ENCODE results near the gene RNASEH1. TPM values are rescaled to one million over a fixed set of nuclear protein-coding genes. Genes with fewer than 3 reads are reported as not detected.
A peak's percentile ranks its signal among the peaks of the same experiment; 100 is the strongest.

The RNASEH1 gene
- total and polyA plus RNA-seq, 2 experiments from 2014 or later = 24.3 to 41.5 TPM

DNA sequence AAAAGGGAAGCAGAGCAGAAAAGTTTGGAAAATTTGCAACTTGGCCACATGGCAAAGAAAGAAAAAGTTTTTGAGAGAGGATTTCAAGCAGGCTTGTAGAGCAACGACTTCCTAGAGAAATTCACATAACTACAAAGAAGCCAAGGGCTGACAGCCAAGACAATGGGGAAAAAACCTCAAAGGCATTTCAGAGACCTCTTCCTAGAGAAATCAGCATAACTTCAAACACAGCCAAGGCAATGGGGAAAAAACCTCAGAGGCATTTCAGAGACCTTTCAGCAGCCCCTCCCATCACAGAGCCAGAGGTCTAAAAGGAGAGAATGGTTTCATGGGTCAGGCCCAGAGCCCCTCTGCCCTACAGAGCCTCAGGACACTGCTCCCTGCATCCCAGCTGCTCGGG lies 46.0 kb downstream of the RNASEH1 start:
- Histone ChIP-seq H3K27ac (no peak overlapping the region), H3K4me1 (ENCODE audit: low read depth) (peaks cover 2% of the 10 kb centered on the region), H3K27me3 (no peaks in the 10 kb centered on the region), H3K9me3 (ENCODE audit: low read depth) (no peaks in the 10 kb centered on the region), H3K4me3 (no peak overlapping the region), H3K36me3 (peaks cover 2% of the 10 kb centered on the region)
- TF ChIP-seq, protein P1, sequence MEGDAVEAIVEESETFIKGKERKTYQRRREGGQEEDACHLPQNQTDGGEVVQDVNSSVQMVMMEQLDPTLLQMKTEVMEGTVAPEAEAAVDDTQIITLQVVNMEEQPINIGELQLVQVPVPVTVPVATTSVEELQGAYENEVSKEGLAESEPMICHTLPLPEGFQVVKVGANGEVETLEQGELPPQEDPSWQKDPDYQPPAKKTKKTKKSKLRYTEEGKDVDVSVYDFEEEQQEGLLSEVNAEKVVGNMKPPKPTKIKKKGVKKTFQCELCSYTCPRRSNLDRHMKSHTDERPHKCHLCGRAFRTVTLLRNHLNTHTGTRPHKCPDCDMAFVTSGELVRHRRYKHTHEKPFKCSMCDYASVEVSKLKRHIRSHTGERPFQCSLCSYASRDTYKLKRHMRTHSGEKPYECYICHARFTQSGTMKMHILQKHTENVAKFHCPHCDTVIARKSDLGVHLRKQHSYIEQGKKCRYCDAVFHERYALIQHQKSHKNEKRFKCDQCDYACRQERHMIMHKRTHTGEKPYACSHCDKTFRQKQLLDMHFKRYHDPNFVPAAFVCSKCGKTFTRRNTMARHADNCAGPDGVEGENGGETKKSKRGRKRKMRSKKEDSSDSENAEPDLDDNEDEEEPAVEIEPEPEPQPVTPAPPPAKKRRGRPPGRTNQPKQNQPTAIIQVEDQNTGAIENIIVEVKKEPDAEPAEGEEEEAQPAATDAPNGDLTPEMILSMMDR (IDR thresholded peaks at IDR 0.05; ENCODE audit: low read depth, low read length) = no peak
- DNase-seq (ENCODE audit: low read depth in 1 of 2, low spot score in 1 of 2) = peak in 1 of 2 donors; percentile 19

DNA sequence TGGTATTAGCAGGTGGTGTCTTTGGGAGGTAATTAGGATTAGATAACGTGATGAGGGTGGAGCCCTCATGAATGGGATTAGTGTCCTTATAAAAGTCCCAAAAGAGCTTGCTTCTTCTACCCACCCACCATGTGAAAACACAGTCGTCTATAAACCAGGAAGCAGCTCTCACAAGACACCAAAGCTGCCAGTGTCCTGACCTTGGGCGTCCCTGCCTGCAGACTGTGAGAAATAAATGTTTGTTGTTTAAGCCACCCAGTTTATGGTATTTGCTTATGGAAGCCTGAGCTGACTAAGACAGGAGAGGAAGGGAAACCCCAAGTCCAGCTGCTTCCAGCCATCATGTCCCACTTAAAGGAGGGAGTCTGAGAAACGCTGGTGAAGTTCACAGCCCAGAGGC lies 52.4 kb downstream of the RNASEH1 start:
- no peak overlapping the region for H3K27ac ChIP-seq
- no peaks in the 10 kb centered on the region for H3K4me1 ChIP-seq (ENCODE audit: low read depth)
- H3K36me3 ChIP-seq = no peaks in the 10 kb centered on the region
- TF ChIP-seq, protein P1 (IDR thresholded peaks at IDR 0.05; ENCODE audit: low read depth, low read length) = no peak
- H3K27me3 ChIP-seq = no peaks in the 10 kb centered on the region
- H3K9me3 ChIP-seq (ENCODE audit: low read depth) = no peaks in the 10 kb centered on the region
- no peak for DNase-seq (ENCODE audit: low read depth in 1 of 2, low spot score in 1 of 2)
- H3K4me3 ChIP-seq = no peak overlapping the region

DNA sequence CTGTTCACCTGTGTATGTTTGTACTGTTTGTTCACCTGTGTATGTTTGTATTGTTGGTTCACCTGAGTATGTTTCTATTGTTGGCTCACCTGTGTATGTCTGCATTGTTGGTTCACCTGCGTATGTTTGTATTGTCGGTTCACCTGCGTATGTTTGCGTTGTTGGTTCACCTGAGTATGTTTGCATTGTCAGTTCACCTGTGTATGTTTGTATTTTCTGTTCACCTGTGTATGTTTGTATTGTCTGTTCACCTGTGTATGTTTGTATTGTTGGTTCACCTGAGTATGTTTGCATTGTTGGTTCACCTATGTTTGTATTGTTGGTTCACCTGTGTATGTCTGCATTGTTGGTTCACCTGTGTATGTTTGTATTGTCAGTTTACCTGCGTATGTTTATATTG lies 53.4 kb downstream of the RNASEH1 start:
- Histone ChIP-seq H3K4me1 (ENCODE audit: low read depth) (no peaks in the 10 kb centered on the region), H3K27me3 (no peaks in the 10 kb centered on the region), H3K36me3 (no peaks in the 10 kb centered on the region), H3K9me3 (ENCODE audit: low read depth) (no peaks in the 10 kb centered on the region), H3K27ac (no peak overlapping the region), H3K4me3 (no peak overlapping the region)
- DNase-seq (ENCODE audit: low read depth in 1 of 2, low spot score in 1 of 2) = no peak
- TF ChIP-seq, protein P1 (IDR thresholded peaks at IDR 0.05; ENCODE audit: low read depth, low read length) = no peak

DNA sequence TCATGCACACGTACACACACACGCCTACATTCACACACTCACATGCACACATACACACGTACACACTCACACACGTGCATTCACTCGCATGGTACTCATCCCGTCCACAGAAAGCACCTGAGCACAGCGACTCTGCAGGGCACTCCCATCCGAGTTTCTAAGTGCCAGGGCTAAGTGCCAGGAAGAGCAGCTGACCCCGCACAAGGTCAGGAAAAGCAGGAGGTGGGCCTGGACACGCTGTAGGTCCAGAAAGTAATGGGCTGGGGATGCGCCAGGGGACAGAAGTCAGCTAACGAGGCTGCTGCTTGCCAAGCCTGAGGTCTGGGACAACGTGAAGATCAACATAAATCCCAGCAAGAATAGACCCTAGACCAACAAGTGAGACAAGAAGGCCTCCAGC lies 54.6 kb downstream of the RNASEH1 start:
- H3K9me3 ChIP-seq (ENCODE audit: low read depth) = no peaks in the 10 kb centered on the region
- H3K36me3 ChIP-seq = no peaks in the 10 kb centered on the region
- H3K27me3 ChIP-seq = no peaks in the 10 kb centered on the region
- no peak for DNase-seq (ENCODE audit: low read depth in 1 of 2, low spot score in 1 of 2)
- TF ChIP-seq, protein P1 (IDR thresholded peaks at IDR 0.05; ENCODE audit: low read depth, low read length) = no peak
- H3K4me1 ChIP-seq (ENCODE audit: low read depth) = no peaks in the 10 kb centered on the region
- no peak overlapping the region for H3K4me3 ChIP-seq
- no peak overlapping the region for H3K27ac ChIP-seq

DNA sequence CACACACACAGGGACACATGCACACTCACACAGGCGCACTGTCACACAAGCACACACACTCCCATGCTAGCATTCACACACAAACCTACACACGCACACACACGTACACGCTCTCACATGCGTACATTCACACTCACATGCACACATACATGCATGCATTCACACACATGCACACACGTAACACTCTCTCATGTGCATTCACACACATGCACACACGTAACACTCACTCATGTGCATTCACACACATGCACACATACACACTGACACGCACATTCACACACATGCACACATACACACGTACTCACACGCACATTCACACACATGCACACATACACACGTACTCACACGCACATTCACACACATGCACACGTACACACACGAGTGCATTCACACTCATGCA lies 55.1 kb downstream of the RNASEH1 start:
- no peak overlapping the region for H3K4me3 ChIP-seq
- no peaks in the 10 kb centered on the region for H3K9me3 ChIP-seq (ENCODE audit: low read depth)
- peaks cover 2% of the 10 kb centered on the region for H3K36me3 ChIP-seq
- TF ChIP-seq, protein P1 (IDR thresholded peaks at IDR 0.05; ENCODE audit: low read depth, low read length) = no peak
- no peak for DNase-seq (ENCODE audit: low read depth in 1 of 2, low spot score in 1 of 2)
- H3K27ac ChIP-seq = no peak overlapping the region
- H3K4me1 ChIP-seq (ENCODE audit: low read depth) = no peaks in the 10 kb centered on the region
- H3K27me3 ChIP-seq = no peaks in the 10 kb centered on the region

Data from cardiac muscle cell (in vitro differentiated cells and primary cell).